ENCODE results near the gene BORCS6. TPM values are rescaled to one million over a fixed set of nuclear protein-coding genes. Genes with fewer than 3 reads are reported as not detected.

The BORCS6 gene
- polyA plus RNA-seq, 3 donors = 5.4 to 14.1 (median 13.9) TPM

DNA sequence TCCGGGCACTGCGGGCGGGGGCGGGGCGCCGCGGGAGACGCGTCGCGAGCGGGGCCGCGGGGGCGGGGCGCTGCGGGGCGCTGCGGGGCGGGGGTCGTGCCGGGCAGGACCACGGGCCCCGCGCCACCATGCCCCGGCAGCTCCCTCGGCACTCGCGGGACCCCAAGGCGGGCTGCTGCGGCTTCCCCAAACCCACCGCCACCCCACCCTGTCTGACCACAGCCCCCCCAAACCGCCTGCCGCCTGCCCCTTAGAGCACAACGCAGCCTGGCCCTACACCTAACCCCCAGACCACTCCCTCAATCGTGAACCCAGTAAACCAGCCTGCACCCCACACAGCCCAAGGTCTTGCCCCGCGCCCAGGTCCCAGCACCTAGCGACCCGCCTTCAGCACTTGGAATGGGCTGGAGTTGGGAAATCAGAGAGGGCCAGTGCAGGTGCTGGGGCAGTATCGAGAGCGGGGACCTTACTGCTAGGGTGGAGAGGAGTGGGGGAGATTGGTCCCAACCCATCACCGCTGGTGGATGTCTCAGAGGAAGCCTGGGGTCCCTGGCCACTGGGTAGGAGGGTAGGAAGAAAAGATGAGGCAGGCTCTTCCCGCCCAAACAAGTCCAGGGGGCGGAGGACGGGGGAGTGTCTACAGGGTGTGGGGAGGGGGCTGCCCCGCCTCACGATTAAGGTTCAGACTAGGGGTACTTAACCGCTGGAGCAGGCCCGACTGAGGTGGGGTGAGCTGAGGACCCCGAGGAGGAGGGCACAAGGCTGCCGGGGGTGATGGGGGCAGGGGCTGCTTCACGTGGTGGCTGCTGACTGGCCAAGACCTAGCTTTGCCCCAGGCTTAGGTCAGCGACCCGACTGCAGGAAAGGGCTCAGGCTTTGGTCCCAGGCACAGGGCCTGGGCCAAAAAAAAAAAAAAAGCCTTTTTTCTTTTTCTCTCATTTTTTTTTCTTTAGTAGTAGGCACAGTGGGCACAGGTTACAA, 26.7 kb downstream of the BORCS6 start:
- no peaks in the 10 kb centered on the region for H3K27me3 ChIP-seq (ENCODE audit: control insufficient read depth in 2 of 2, insufficient read depth in 2 of 2, low read length in 2 of 2)
- Mint-ChIP-seq H3K4me3 (peak overlapping the region; percentile 82 to 88), H3K4me1 (peaks cover 55% of the 10 kb centered on the region), H3K9me3 (no peaks in the 10 kb centered on the region), H3K36me3 (peaks cover 23 to 29% of the 10 kb centered on the region in 2 donors), H3K27ac (peak overlapping the region in 6 of 7 donors; percentile 86 to 98 (median 96)), H3K27me3 (ENCODE audit: low read depth in 3 of 3) (no peaks in the 10 kb centered on the region)
- peaks cover 31% of the 10 kb centered on the region for H3K79me2 ChIP-seq (ENCODE audit: insufficient read depth, low read length)
- H3K4me2 ChIP-seq (replicated peaks; ENCODE audit: extremely low read depth, low read length, poor library complexity, severe bottlenecking) = peak overlapping the region; percentile 86
- TF ChIP-seq, protein P1, sequence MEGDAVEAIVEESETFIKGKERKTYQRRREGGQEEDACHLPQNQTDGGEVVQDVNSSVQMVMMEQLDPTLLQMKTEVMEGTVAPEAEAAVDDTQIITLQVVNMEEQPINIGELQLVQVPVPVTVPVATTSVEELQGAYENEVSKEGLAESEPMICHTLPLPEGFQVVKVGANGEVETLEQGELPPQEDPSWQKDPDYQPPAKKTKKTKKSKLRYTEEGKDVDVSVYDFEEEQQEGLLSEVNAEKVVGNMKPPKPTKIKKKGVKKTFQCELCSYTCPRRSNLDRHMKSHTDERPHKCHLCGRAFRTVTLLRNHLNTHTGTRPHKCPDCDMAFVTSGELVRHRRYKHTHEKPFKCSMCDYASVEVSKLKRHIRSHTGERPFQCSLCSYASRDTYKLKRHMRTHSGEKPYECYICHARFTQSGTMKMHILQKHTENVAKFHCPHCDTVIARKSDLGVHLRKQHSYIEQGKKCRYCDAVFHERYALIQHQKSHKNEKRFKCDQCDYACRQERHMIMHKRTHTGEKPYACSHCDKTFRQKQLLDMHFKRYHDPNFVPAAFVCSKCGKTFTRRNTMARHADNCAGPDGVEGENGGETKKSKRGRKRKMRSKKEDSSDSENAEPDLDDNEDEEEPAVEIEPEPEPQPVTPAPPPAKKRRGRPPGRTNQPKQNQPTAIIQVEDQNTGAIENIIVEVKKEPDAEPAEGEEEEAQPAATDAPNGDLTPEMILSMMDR (IDR thresholded peaks at IDR 0.05) = no peak
- H3K4me1 ChIP-seq (ENCODE audit: control insufficient read depth in 1 of 2, insufficient read depth in 2 of 2, low read length in 2 of 2) = peaks cover 40 to 63% of the 10 kb centered on the region in 2 donors
- WGBS (ENCODE audit: insufficient coverage) = 15% methylated on average over 51 of the region's 55 CpGs
- no peaks in the 10 kb centered on the region for H3K9me3 ChIP-seq (replicated peaks in 1 of 2; ENCODE audit: control insufficient read depth in 1 of 2, insufficient read depth in 1 of 2, low read length in 2 of 2)
- intact Hi-C loops (cut with micrococcal nuclease) = loop anchor here in 1 of 2 donors (5.0 kb wide), 1 partner anchor 36 kb away; no protein-coding TSS in a partner anchor
- H3K27ac ChIP-seq (ENCODE audit: low read depth in 1 of 2, low read length in 2 of 2) = peak overlapping the region; percentile 43 to 94
- peak overlapping the region; percentile 99 for H3K9ac ChIP-seq (ENCODE audit: insufficient read depth, low read length, poor library complexity, severe bottlenecking)
- peak overlapping the region; percentile 88 for H2AFZ ChIP-seq (ENCODE audit: insufficient read depth, low read depth, low read length, poor library complexity, severe bottlenecking)
- no peak for DNase-seq
- H4K20me1 ChIP-seq (ENCODE audit: insufficient read depth, low read length) = no peaks in the 10 kb centered on the region
- peak overlapping the region; percentile 46 to 98 (median 46) for H3K4me3 ChIP-seq (replicated peaks in 1 of 3; ENCODE audit: low read depth in 2 of 3, low read length in 3 of 3)
- H3K36me3 ChIP-seq (replicated peaks in 1 of 2; ENCODE audit: control insufficient read depth in 1 of 2, insufficient read depth in 2 of 2, low read length in 2 of 2) = peaks cover 19 to 26% of the 10 kb centered on the region in 2 donors

DNA sequence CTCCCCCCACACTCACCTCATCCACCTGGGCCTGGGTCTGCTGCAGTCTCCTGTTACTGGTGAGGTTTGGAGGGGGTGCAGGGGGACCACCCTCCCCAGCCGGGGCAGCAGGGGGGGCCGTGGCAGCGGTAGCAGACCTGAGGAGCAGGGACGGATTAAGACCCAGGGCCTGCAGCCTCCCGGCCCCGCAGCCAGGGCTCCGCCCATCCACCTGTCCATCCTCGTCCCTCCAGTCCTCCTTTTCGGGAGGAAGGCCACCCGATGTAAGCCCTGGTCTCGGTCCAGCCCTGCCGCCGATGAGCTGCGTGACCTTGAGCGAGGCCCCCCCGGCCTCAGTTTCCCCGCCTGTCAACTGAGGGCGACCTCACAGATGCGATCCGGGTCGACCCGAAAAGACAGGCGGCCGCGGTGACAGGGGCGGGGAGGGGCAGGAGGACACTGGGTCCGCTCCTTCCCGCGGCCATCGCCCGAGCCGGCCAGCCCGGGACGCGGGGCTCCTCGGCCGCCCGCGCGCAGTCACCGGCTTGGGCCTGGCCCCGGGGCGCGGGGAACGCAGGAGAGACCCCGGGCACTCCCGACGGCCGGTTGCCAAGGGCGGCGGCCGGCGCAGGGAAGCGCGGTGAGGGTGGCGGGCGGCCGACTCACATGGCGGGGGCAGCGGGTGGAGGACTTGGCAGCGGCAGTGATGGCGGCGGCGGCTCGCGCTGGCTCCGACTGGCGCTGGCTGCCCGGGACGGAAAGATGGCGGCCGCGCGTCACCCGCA, 27.6 kb downstream of the BORCS6 start, which contains the start of gene VAMP2:
Gene VAMP2 (minus strand): TSS at position 716 of the 764 bp plus-strand sequence. CDS start 69 bp downstream, at position 647.
- H4K20me1 ChIP-seq (ENCODE audit: insufficient read depth, low read length) = no peaks in the 10 kb centered on the region
- H3K4me2 ChIP-seq (replicated peaks; ENCODE audit: extremely low read depth, low read length, poor library complexity, severe bottlenecking) = peak within 1 kb of the TSS; percentile 86
- H2AFZ ChIP-seq (ENCODE audit: insufficient read depth, low read depth, low read length, poor library complexity, severe bottlenecking) = peak within 1 kb of the TSS; percentile 88
- TF ChIP-seq, protein P1 (IDR thresholded peaks at IDR 0.05) = no peak
- Mint-ChIP-seq H3K27me3 (ENCODE audit: low read depth in 3 of 3) (no peaks in the 10 kb centered on the region), H3K4me1 (peaks cover 59% of the 10 kb centered on the region), H3K36me3 (peaks cover 23 to 30% of the 10 kb centered on the region in 2 donors), H3K27ac (peak within 1 kb of the TSS in 6 of 7 donors; percentile 86 to 98 (median 96)), H3K4me3 (peak within 1 kb of the TSS; percentile 82 to 88), H3K9me3 (no peaks in the 10 kb centered on the region)
- peak within 1 kb of the TSS; percentile 74 to 94 for H3K27ac ChIP-seq (ENCODE audit: low read depth in 1 of 2, low read length in 2 of 2)
- peak within 1 kb of the TSS; percentile 86 to 98 (median 95) for H3K4me3 ChIP-seq (replicated peaks in 1 of 3; ENCODE audit: low read depth in 2 of 3, low read length in 3 of 3)
- peaks cover 45 to 71% of the 10 kb centered on the region in 2 donors for H3K4me1 ChIP-seq (ENCODE audit: control insufficient read depth in 1 of 2, insufficient read depth in 2 of 2, low read length in 2 of 2)
- H3K9me3 ChIP-seq (replicated peaks in 1 of 2; ENCODE audit: control insufficient read depth in 1 of 2, insufficient read depth in 1 of 2, low read length in 2 of 2) = no peaks in the 10 kb centered on the region
- H3K36me3 ChIP-seq (replicated peaks in 1 of 2; ENCODE audit: control insufficient read depth in 1 of 2, insufficient read depth in 2 of 2, low read length in 2 of 2) = peaks cover 19 to 26% of the 10 kb centered on the region in 2 donors
- under 1% methylated on average over 71 of the region's 75 CpGs for WGBS (ENCODE audit: insufficient coverage)
- H3K27me3 ChIP-seq (ENCODE audit: control insufficient read depth in 2 of 2, insufficient read depth in 2 of 2, low read length in 2 of 2) = no peaks in the 10 kb centered on the region
- H3K9ac ChIP-seq (ENCODE audit: insufficient read depth, low read length, poor library complexity, severe bottlenecking) = peak within 1 kb of the TSS; percentile 99
- intact Hi-C loops (cut with micrococcal nuclease) = loop anchor here in 1 of 2 donors (5.0 kb wide), 1 partner anchor 35 kb away; no protein-coding TSS in a partner anchor
- peaks cover 31% of the 10 kb centered on the region for H3K79me2 ChIP-seq (ENCODE audit: insufficient read depth, low read length)
- peak; percentile 54 to 79 (median 71) for DNase-seq
